COLO829 (cell line): Measurements from ENCODE around the gene DDR2.
"Not testable (repeated sequence)": the region's sequence is repeated elsewhere in the genome, so short reads cannot be mapped to it uniquely, and the experiment has no call there.

Experiments used
- DNase-seq: peaks from one replicate; pipeline ENCODE4 v3.0.0; 2012; ENCODE audit warnings: low spot score

DDR2 gene

DNA sequence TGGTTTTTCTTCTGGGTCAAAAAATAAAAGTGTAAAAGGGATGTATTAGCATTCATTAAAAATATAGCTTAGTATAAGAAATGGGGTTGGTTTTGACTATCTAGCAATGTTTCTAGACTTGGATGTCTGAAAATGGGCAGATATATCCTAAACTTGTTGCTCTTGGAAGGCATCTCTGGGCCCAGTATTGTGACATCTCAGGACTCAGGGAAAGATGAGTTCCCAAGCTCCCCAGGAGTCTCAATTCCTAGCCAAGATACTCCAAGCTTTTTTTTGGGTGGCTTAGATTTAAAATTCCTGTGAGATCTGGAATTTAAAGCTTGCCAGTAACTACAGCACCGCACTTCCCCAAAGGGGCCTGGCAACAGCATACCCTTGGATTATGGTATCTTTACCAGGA lies 146.8 kb downstream of the DDR2 start:
- no peak for DNase-seq

GRCh38 chr1:162782671-162783070 lies 150.4 kb downstream of the DDR2 start:
- no peak for DNase-seq

- DNase-seq, result not testable (repeated sequence)
Measured at GRCh38 chr1:162784926-162785325, 152.7 kb downstream of the DDR2 start.

DNA sequence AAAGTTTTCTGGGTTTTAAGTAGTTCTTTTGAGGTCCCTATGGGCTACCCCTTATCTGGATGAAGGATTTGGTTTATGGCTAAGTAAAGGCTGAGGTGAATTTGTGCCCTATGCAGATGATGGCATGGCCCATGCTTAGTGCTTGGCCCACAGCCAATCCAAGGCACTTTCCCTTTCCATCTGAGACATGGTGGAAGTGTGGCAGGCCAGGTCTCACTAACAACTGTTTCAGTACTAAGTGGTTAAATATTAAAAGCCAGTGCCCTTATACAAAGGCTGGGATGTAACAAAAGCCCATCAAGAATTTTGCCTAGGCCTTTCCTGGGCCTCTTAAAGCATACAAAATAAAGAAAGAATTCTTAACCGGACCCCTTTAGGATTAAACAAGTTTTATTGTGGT lies 156.5 kb downstream of the DDR2 start:
- not testable (repeated sequence) for DNase-seq

- not testable (repeated sequence) for DNase-seq
Measured at GRCh38 chr1:162790303-162790984, 158.2 kb downstream of the DDR2 start, which contains the start of gene HSD17B7. Gene HSD17B7, plus strand, starts transcription at chr1:162790702. Its CDS starts 99 bp downstream, at chr1:162790801.

- DNase-seq, result not testable (repeated sequence)
Measured at GRCh38 chr1:162790985-162791357, 158.7 kb downstream of the DDR2 start.

DNA sequence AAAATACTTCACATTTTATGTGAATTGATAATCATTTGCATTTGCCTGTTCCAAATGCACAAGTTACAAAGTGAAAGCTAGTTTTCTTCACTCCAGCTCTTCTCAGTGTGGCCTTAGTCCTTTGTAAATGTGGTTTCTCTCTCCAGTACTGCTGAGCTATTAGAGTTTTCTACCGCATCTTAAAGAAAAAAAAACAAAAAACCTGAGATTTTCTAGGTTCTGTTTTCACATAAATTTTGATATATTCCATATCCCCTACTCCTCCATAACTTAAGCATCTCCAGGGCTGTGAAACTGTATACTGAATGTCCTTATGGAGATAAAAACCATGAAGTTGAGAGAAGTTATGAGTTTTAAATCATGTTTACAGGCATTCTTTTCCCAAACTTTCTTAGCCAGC lies 162.0 kb downstream of the DDR2 start:
- DNase-seq, result not testable (repeated sequence)

DNA sequence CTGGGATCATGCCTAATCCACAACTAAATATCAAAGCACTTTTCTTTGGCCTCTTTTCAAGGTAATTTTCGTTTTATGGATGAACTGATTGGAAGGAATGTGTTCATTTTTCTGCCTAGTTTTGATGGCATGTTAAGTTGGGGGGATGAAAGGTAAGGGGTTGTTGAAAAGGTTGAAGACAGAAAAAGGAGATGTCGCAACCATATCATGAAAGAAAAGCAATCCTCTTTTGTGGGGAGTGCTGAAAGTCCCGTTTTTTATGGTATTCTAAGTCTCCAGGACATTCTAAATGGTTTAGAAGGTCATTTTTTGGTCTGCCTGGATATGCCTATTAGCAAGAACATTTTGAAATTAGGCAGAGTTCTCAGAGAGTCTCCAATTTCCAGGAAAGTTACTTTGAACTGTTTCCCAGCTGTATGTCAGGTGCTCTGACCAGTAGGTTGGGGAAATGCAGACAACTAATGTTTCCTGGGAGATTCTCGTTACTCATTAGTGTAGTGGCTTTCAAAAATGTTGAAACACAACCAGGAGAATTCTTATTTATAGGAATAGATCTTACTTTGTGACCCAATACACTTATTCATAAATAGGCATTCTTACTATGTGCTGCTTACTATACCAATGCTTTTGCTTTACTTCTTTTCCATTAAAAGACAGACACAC lies 164.5 kb downstream of the DDR2 start:
- DNase-seq, result not testable (repeated sequence)

DNA sequence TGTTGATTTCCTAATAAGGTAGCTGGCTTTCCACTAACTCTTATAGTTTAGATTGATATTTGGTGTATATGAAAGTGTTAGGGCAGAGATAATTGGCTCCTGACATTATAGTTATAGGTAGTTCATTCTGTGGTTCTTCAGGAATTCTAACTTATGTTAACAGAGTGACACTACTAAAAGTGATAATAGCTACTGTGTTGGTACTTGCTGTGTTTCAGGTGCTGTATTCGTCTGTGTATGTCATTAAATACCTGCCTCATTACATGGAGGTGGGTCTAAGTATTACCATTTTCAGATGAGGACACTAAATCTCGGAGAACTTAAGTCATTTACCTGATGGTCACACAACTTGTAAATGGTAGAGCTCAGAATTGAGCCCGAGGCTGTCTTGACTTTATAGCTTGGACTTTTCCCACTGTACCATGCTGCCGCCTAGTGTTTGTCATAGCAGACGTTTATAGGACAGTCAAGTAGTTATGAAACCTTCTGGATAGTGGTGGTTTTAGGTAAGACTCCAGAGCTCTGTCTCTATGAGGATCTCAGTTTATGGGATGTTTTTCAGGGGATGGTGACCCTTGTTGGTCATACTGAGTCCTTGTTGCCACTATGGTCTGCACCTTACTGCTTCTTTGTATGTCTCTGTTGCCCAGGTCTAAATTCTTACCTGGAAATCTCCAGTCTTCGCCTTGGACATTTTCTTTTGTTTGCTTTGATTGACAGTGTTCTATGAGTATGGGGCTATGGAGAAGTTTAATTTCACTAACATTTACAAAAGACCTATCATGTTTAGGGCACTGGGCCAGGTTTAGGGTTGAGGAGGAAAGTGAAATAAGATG lies 167.9 kb downstream of the DDR2 start:
- DNase-seq, result peak; percentile 48

- not testable (repeated sequence) for DNase-seq
Measured at GRCh38 chr1:162807503-162807902, 175.2 kb downstream of the DDR2 start.

DNA sequence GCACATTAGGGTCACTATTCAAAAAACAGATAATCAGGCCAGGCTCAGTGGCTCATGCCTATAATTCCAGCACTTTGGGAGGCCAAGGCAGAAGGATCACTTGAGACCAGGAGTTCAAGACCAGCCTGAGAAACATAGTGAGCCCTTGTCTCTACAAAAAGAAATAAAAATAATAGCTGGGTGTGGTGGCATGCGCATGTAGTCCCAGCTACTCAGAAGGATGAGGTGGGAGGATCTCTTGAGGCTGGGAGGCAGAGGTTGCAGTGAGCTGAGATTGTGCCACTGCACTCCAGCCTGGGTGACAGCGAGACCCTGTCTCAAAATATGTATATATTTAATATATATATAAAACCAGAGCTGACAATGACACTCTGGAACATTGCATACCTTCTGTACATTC lies 180.1 kb downstream of the DDR2 start:
- not testable (repeated sequence) for DNase-seq

DNA sequence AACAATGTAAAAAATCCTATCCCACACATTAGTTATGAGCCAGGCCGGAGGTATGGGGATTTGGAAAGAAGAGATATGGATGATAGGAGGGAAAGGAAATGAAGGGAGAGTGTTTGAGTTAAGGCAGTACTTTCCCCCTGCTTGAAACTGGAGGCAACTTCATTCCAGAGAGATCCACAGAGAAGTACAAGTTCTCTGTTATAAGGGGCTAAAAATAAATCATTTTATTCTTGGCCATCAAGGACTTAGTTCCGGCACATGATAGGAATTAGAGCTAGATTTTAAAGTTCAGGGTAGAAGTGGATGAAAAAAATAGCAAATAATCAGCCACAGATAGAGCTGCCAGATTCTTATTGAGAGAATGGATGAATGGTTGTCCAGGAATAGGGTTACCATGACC lies 185.9 kb downstream of the DDR2 start:
- DNase-seq, result not testable (repeated sequence)

DNA sequence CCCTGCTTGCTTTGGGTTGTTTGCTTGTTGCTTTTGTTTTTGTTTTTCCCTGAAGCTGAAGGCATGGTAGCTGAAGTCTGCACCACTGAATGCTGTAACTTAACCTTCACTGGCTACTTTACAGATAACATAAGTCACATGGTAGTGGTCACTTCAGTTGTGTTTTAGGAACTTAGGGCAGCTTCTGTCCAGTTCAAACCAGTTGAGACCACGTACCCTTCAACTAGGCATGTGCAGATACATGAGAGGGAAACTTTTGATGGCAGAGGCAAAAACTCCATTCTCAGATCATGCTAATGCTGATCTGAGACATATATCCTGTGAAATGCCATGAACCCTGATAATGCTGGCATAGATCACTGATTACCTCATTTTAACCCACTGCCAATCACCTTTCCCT lies 186.4 kb downstream of the DDR2 start:
- DNase-seq, result not testable (repeated sequence)

- DNase-seq, result no peak
Measured at GRCh38 chr1:162822391-162823200, 190.3 kb downstream of the DDR2 start.

GRCh38 chr1:162823231-162823630 lies 191.0 kb downstream of the DDR2 start:
- DNase-seq, result no peak

GRCh38 chr1:162823771-162824525 lies 191.7 kb downstream of the DDR2 start:
- peak; percentile 71 for DNase-seq

- DNase-seq, result no peak
Measured at GRCh38 chr1:162829268-162829667, 197.0 kb downstream of the DDR2 start.

DNA sequence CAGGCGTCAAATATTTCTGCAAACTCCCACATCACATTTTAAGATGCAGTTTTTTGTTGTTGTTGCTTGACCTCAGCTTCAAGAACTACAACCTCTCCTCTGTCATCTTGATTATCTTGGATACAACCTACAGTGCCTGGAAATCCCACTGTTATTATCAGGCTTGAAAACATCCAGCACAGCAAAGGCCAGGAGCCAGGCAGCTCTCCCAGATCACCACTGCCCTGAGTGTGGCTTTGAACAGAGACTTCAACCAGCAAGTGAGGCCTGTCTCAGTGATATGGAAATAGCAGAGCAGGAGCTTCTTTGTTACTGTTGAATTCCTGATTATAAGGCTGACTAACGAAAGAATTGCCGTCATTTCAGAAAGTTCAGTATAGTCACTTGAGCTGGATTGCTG lies 200.2 kb downstream of the DDR2 start:
- no peak for DNase-seq

DNA sequence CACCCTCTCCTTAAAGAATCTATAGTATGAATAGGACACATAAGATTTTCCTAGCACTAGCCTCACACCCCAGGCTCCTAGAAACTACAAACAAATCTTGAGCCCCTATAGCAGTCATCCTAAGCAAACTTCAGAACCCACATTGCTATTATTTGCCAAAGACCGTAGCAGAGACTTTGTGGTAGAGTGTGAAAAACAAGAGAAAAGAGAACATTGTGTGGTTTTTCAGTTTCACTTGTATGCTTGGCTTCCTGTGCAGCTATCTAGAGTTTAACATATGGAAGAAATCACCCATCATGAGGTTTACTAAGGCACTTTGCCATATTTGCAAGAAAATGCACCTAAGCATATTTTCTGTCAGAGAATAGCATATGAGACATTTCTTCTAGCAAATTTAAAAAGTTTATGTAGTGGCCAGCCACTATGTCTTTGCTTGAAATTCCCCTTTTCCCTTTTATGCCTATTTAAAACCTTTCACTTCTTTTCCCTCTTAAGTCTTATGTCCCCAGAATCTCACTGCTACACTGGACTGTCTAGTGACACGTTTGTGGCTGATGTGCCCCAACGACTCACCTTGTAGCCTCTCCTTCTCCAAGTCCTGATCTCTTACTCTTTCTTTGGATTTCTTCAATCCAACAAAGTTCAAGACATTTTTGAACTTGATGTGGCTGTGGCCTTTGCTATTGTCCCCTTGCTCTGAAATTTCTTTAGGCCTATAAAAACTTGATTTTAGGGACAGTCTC lies 203.1 kb downstream of the DDR2 start:
- DNase-seq, result no peak
